Mesenteric fat pad (tissue), 1 donor: ENCODE results near the gene HOXA3. TPM values are rescaled to one million over a fixed set of nuclear protein-coding genes. Genes with fewer than 3 reads are reported as not detected.

Experiments
- DNase-seq: peaks from one replicate; pipeline ENCODE4 v3.0.0-alpha.2; 2020; ENCODE audit warnings: low spot score
- total RNA-seq: library from RNA; stranded (reverse); fragmentation: NEBNext Ultra II Directional; extraction: Animal tissue kit (Norgen Biotek cat#: 25700); gene quantifications from one replicate; pipeline ENCODE4 v1.2.1, GENCODE V29; 2021
- donor health status: DM: yes; HTN: yes; CAD: no.

HOXA3 gene
- total RNA-seq, 1 donor from 2014 or later = 5.8 TPM

GRCh38 chr7:27131390-27131819 lies 21.0 kb downstream of the HOXA3 start:
- no peak for DNase-seq

- DNase-seq = peak; percentile 98
Measured at GRCh38 chr7:27130540-27131389, 21.6 kb downstream of the HOXA3 start, which contains the start of gene HOXA4. TSS of gene HOXA4 (minus strand) at chr7:27130757. CDS start at chr7:27130733, 24 bp downstream.

- no peak for DNase-seq
Measured at GRCh38 chr7:27129729-27130539, 22.4 kb downstream of the HOXA3 start.

- DNase-seq = no peak
Measured at GRCh38 chr7:27128776-27129728, 23.3 kb downstream of the HOXA3 start.

GRCh38 chr7:27128034-27128433 lies 24.3 kb downstream of the HOXA3 start:
- no peak for DNase-seq

GRCh38 chr7:27126596-27127327 lies 25.6 kb downstream of the HOXA3 start:
- DNase-seq = no peak

- DNase-seq = no peak
Measured at GRCh38 chr7:27125986-27126394, 26.4 kb downstream of the HOXA3 start.

GRCh38 chr7:27124902-27125689 lies 27.3 kb downstream of the HOXA3 start:
- DNase-seq = no peak

- DNase-seq = no peak
Measured at GRCh38 chr7:27124096-27124901, 28.1 kb downstream of the HOXA3 start.

- no peak for DNase-seq
Measured at GRCh38 chr7:27123477-27124053, 28.8 kb downstream of the HOXA3 start.

GRCh38 chr7:27123007-27123476 lies 29.3 kb downstream of the HOXA3 start:
- no peak for DNase-seq

- no peak for DNase-seq
Measured at GRCh38 chr7:27122077-27122910, 30.1 kb downstream of the HOXA3 start.

- DNase-seq = no peak
Measured at GRCh38 chr7:27121684-27122076, 30.7 kb downstream of the HOXA3 start.

GRCh38 chr7:27119412-27119911 lies 32.9 kb downstream of the HOXA3 start:
- DNase-seq = no peak

GRCh38 chr7:27118580-27118979 lies 33.8 kb downstream of the HOXA3 start:
- DNase-seq = no peak

- DNase-seq = no peak
Measured at GRCh38 chr7:27117887-27118491, 34.4 kb downstream of the HOXA3 start.
